Mucosa of descending colon (tissue), 3 donors: ENCODE measurements around the gene TBL1XR1. TPM values are rescaled to one million over a fixed set of nuclear protein-coding genes. Genes with fewer than 3 reads are reported as not detected.

Source experiments
- ATAC-seq: fragments of 200-7000 bp; cut with Tn5 transposase; one replicate; pipeline ENCODE4 v1.9.1; 2020; ENCODE audit warnings: mild to moderate bottlenecking, moderate library complexity
- DNase-seq, 3 donors: peaks; one replicate each; pipeline ENCODE4 v3.0.0-alpha.2; 2020
- H3K36me3 ChIP-seq: fragments of 200-600 bp; one replicate; pipeline ENCODE4 v1.8.0; 2021; ENCODE audit warnings: low read depth, mild to moderate bottlenecking
- H3K4me1 ChIP-seq: fragments of 200-600 bp; one replicate; pipeline ENCODE4 v1.8.0; 2021; ENCODE audit warnings: low read depth, mild to moderate bottlenecking
- H3K4me3 ChIP-seq: fragments of 200-600 bp; one replicate; pipeline ENCODE4 v1.8.0; 2021; ENCODE audit warnings: mild to moderate bottlenecking
- H3K9me3 ChIP-seq: fragments of 200-600 bp; one replicate; pipeline ENCODE4 v1.8.0; 2021; ENCODE audit warnings: mild to moderate bottlenecking
- CTCF ChIP-seq: fragments of 200-600 bp; IDR thresholded peaks from one replicate; pipeline ENCODE4 v1.8.0; 2022; ENCODE audit warnings: antibody characterized with exemption, mild to moderate bottlenecking
- intact Hi-C, 2 donors: fragments of 100-400 bp; cut with DNase I in 1 of 2; cut with micrococcal nuclease in 1 of 2; formaldehyde crosslinking; loops; one replicate each; pipeline versions ENCODE4 v1.11.0 to v1.11.1; 2022; cut with DNase I, micrococcal nuclease
- total RNA-seq, 3 donors: library from RNA; stranded (reverse); fragmentation: NEBNext Ultra II Directional in 2 of 3; extraction: Animal tissue kit (Norgen Biotek cat#: 25700) in 2 of 3; gene quantifications; one replicate each; pipeline versions ENCODE4 v1.2.1 to v1.2.4, GENCODE V29; 2021 to 2023
- donor health status: DM: no; HTN: no; CAD: no; lungs with moderate emphysema.
- donor health status: DM: no; HTN: no; CAD: no.
- donor health status: DM: no; HTN: yes; CAD: no.

Gene TBL1XR1
- total RNA-seq, 3 donors from 2014 or later = 175 to 200 (median 178) TPM

GRCh38 chr3:176976586-176976985, 220.7 kb downstream of the TBL1XR1 start:
- Histone ChIP-seq H3K36me3 (no peaks in the 10 kb centered on the region), H3K4me3 (no peak overlapping the region), H3K4me1 (no peaks in the 10 kb centered on the region), H3K9me3 (no peaks in the 10 kb centered on the region)
- no peak for TF ChIP-seq CTCF
- DNase-seq = no peak
- no peak for ATAC-seq
- intact Hi-C loops = no loop called here

GRCh38 chr3:176974279-176974678, 223.0 kb downstream of the TBL1XR1 start:
- H3K9me3 ChIP-seq = no peaks in the 10 kb centered on the region
- DNase-seq = no peak
- intact Hi-C loops = no loop called here
- H3K4me3 ChIP-seq = no peak overlapping the region
- no peak for TF ChIP-seq CTCF
- no peaks in the 10 kb centered on the region for H3K36me3 ChIP-seq
- ATAC-seq = no peak
- no peaks in the 10 kb centered on the region for H3K4me1 ChIP-seq

- no peak overlapping the region for H3K4me3 ChIP-seq
- no peaks in the 10 kb centered on the region for H3K36me3 ChIP-seq
- intact Hi-C loops = no loop called here
- no peaks in the 10 kb centered on the region for H3K9me3 ChIP-seq
- no peak for ATAC-seq
- no peak for TF ChIP-seq CTCF
- DNase-seq = no peak
- no peaks in the 10 kb centered on the region for H3K4me1 ChIP-seq
Observed at GRCh38 chr3:176971613-176972174, 225.6 kb downstream of the TBL1XR1 start.

- H3K9me3 ChIP-seq = no peaks in the 10 kb centered on the region
- no peak for TF ChIP-seq CTCF
- no peaks in the 10 kb centered on the region for H3K36me3 ChIP-seq
- ATAC-seq (no peak), DNase-seq (no peak)
- intact Hi-C loops = no loop called here
- H3K4me3 ChIP-seq = no peak overlapping the region
- no peaks in the 10 kb centered on the region for H3K4me1 ChIP-seq
Observed at GRCh38 chr3:176970770-176971169, 226.5 kb downstream of the TBL1XR1 start.

- DNase-seq (no peak), ATAC-seq (no peak)
- no peak overlapping the region for H3K4me3 ChIP-seq
- H3K9me3 ChIP-seq = no peaks in the 10 kb centered on the region
- no peak for TF ChIP-seq CTCF
- no peaks in the 10 kb centered on the region for H3K36me3 ChIP-seq
- H3K4me1 ChIP-seq = no peaks in the 10 kb centered on the region
- intact Hi-C loops = no loop called here
Observed at GRCh38 chr3:176969506-176969905, 227.8 kb downstream of the TBL1XR1 start.
